SK-N-SH (cell line): Measurements from ENCODE around the gene SATL1.

ENCODE experiments used
- MAX ChIP-seq: IDR thresholded peaks from 2 replicates; pipeline ENCODE4 v1.4.0; 2012; ENCODE audit warnings: low read depth
- TEAD4 ChIP-seq: IDR thresholded peaks from 2 replicates; pipeline ENCODE4 v1.4.0; 2012; ENCODE audit warnings: mild to moderate bottlenecking, borderline replicate concordance; ENCODE audit not compliant: insufficient read depth
- TF ChIP-seq, protein P1 (sequence below): IDR thresholded peaks from 2 replicates; pipeline ENCODE4 v1.4.0; 2012; ENCODE audit warnings: low read depth, borderline replicate concordance
- TF ChIP-seq, protein P2 (sequence below): IDR thresholded peaks from 2 replicates; pipeline ENCODE4 v1.6.1; 2012; ENCODE audit warnings: mild to moderate bottlenecking, low read depth, low read length, moderate library complexity

GRCh38 chrX:85159644-85160043 is 83.9 kb downstream of the SATL1 start:
- TF ChIP-seq, protein P1, sequence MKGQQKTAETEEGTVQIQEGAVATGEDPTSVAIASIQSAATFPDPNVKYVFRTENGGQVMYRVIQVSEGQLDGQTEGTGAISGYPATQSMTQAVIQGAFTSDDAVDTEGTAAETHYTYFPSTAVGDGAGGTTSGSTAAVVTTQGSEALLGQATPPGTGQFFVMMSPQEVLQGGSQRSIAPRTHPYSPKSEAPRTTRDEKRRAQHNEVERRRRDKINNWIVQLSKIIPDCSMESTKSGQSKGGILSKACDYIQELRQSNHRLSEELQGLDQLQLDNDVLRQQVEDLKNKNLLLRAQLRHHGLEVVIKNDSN, result no peak
- no peak for TF ChIP-seq TEAD4
- TF ChIP-seq, protein P2, sequence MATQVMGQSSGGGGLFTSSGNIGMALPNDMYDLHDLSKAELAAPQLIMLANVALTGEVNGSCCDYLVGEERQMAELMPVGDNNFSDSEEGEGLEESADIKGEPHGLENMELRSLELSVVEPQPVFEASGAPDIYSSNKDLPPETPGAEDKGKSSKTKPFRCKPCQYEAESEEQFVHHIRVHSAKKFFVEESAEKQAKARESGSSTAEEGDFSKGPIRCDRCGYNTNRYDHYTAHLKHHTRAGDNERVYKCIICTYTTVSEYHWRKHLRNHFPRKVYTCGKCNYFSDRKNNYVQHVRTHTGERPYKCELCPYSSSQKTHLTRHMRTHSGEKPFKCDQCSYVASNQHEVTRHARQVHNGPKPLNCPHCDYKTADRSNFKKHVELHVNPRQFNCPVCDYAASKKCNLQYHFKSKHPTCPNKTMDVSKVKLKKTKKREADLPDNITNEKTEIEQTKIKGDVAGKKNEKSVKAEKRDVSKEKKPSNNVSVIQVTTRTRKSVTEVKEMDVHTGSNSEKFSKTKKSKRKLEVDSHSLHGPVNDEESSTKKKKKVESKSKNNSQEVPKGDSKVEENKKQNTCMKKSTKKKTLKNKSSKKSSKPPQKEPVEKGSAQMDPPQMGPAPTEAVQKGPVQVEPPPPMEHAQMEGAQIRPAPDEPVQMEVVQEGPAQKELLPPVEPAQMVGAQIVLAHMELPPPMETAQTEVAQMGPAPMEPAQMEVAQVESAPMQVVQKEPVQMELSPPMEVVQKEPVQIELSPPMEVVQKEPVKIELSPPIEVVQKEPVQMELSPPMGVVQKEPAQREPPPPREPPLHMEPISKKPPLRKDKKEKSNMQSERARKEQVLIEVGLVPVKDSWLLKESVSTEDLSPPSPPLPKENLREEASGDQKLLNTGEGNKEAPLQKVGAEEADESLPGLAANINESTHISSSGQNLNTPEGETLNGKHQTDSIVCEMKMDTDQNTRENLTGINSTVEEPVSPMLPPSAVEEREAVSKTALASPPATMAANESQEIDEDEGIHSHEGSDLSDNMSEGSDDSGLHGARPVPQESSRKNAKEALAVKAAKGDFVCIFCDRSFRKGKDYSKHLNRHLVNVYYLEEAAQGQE, result no peak
- TF ChIP-seq MAX, result no peak
